Renal pelvis (tissue), 4 donors: ENCODE measurements around the gene KRI1. TPM values are rescaled to one million over a fixed set of nuclear protein-coding genes. Genes with fewer than 3 reads are reported as not detected.
"Not testable (repeated sequence)": the region's sequence is repeated elsewhere in the genome, so short reads cannot be mapped to it uniquely, and the experiment has no call there.

Source experiments
- DNase-seq: peaks from one replicate; pipeline ENCODE4 v3.0.0-alpha.2; 2013
- polyA plus RNA-seq, 3 donors: library from polyadenylated mRNA; unstranded; fragments of 120-200 nt; gene quantifications; one replicate each; pipeline ENCODE4 v1.2.1, GENCODE V29; 2013; ENCODE audit not compliant: insufficient read length in 3 of 3

KRI1 gene
- polyA plus RNA-seq, 3 donors: 31.4 to 39.5 (median 38.4) TPM

GRCh38 chr19:10580979-10581631 is 15.3 kb upstream of the KRI1 start:
- DNase-seq: peak; percentile 91

GRCh38 chr19:10577951-10578350 is 12.1 kb upstream of the KRI1 start:
- no peak for DNase-seq

DNA sequence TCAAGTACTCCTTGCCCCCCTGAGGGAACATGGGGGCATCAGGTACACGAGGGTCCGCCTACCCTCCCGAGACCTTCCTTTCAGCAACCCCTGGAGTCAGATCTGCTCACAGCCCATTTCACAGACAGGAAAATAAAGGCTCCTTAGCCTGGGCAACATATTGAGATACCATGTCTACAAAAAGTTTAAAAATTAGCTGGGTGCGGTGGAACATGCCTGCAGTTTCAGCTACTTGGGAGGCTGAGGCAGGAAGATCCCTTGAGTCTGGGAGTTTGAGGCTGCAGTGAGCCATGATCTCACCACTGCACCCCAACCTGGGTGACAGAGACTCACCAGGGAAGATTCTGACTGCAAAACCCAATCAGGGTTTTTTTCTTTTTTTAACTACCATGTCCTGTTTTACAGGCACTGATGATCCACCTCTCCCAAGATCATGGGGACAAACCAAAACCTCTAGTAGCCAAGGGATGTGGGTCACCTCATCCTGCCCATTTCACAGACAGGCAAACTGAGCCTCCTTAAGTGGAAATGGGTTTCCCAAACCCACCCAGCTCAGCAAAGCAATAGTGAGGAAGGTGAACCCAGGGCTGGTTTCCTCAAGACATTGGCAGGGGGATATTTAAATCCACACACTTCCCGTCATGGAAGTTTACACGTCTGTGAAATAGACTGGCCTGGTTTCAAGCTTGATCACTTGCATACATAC is 9.4 kb upstream of the KRI1 start:
- DNase-seq: no peak

DNA sequence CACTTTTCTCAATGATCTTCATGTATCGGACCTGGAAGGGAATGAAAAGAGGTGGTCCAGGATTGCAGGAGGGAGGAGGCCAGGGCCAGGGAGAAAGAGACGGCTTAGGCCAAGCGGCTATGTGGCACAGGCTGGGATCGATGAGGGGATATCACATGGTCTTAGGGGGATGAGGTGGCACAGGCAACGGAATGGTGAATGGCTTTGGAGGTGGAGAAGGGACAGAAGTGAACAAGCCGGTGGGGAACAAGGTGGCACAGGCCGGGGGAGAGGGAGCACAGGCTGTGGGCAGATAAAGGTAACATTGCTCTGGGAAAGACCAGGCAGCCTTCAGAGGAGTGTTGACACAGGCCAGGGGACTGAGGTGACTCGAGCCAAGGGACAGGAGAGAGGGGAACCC is 8.7 kb upstream of the KRI1 start:
- DNase-seq: no peak

GRCh38 chr19:10573793-10574192 is 8.0 kb upstream of the KRI1 start:
- not testable (repeated sequence) for DNase-seq

DNA sequence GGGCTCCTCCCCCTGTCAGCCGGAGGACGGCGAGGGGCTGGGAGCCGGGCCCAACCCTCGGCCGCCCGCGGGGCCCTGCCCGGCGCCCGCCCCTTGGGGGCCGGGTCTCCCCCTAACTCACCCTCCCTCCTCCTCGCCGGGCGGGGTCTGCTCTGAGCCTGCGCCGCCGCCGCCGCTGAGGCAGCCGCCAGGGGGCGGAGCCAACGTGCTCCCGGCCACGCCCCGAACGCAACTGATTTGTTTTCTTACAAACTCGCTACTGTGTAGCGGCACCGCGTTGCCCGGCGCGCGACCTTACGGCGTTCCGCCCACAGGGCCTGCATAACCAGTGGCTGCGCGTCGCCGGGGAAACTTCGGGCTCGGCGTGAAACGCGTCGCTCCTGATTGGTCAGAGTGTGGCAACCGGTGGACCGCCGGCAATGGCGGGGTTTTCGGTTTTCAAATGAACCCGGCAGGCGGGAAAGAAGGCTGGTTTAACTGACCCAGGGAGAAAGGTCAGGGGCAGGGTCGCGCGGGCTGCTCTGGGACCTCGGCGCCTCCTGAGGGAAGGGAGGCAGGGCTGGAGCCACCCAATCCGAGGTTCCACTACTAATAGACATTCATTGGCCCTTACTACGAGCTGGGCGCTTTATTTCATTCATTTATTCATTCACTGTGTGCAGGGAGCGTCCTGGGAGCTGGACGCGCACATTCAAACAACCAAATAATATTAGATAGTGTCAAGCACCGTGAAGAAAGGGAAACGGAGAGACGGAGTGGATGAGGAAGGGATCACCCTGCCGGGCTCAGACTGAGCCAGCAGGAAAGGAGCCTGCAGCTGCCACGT is 3.2 kb upstream of the KRI1 start, which contains the start of gene CDKN2D:
TSS of gene CDKN2D (minus strand) at position 154 of the 826 bp plus-strand sequence. CDS start 326 bp downstream, outside the sequence.
- DNase-seq: peak; percentile 99

- no peak for DNase-seq
Measured at GRCh38 chr19:10568062-10568825, 2.4 kb upstream of the KRI1 start.

GRCh38 chr19:10567656-10568055 is 1.8 kb upstream of the KRI1 start:
- no peak for DNase-seq

DNA sequence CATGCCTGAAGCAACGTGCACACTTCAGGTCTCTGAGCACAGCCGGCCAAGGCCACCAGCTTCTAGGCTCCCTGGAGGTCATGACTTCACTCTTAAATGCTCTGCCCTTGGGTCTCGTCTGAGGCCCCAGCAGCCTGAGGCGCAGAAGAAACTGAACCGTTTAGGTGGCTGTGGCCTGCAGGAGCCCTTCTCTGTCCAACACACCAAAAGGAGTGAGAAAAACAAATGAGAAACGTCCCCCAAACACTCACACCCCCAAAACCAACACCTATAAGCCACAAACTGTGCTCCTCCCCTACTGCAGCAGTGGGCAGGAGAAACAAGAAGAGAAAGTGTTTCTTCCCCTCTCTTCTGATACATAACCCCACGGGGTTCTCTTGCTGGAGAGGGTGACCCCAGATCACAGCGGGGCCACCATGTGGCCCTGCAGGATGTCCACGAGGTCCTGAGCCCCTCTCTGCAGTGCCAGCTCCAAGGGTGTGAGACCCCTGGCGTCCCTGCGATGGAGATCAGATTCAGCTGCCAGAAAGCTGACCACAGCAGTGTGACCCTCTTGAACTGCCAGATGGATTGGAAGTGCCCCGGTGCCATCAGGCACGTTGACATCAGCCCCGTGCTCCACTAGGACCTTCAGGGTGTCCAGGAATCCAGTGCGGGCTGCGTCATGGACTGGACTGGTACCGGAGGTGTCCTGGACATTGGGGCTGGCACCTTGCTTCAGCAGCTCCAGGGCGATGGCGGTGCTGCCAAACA is 1.0 kb upstream of the KRI1 start:
- no peak for DNase-seq

DNA sequence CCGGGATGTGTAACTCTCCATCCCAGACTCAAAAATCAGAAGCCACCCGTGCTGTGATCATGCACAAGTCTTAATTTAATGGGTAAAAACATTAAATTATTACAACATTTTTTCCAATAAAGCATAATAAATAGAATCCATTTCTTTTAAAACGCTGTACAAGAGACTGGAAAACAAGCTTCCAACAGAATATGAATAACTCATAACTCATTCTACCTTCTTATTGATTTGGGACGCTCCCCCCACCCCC is 523 bp upstream of the KRI1 start:
- DNase-seq: no peak

GRCh38 chr19:10565028-10565566 is 713 bp downstream of the KRI1 start:
- no peak for DNase-seq

DNA sequence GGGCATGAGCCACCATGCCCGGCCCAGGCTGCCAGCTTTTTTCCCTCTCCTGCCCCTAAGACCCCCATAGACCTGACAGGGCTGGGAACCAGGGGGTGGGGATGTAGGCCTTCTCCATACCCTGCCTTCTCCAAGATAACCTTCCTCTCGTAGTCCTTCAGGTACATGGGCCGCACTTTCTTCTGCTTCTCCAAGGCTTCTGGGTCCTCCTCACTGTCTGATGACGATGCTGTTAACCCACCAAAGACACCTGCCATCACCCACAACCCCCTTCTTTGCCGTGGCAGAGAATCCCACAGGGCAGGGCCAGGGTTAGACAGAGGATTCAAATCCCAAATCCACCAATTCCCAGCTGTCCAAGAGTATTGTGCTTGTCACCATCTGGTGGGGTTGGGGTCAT is 3.2 kb downstream of the KRI1 start:
- no peak for DNase-seq

- DNase-seq: no peak
Measured at GRCh38 chr19:10560154-10560553, 5.7 kb downstream of the KRI1 start.

- no peak for DNase-seq
Measured at GRCh38 chr19:10557603-10558197, 8.1 kb downstream of the KRI1 start.

GRCh38 chr19:10555610-10555973 is 10.2 kb downstream of the KRI1 start:
- no peak for DNase-seq

- DNase-seq: no peak
Measured at GRCh38 chr19:10554760-10555609, 10.8 kb downstream of the KRI1 start.

DNA sequence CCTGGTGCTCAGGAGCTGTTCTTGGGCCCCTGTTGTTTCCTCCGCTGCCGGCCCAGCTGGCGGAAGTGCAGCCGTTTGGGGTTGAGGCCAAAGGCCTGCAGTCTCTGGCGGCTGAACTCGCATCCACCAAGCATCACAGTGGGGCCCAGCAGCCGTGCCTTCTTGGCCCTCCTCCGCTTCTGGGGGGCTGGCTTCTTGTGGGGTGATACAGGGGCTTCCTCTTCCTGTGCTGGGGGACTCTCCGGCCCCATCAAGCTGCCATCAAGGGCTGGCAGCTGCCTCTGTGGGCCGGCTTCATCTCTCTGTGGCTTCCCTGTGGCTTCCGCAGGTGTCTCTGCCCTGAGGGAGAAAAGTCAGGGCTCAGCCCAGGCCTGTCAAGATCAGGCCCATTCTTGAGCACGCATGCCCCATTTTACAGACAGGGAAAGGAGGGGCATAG is 11.8 kb downstream of the KRI1 start:
- no peak for DNase-seq

DNA sequence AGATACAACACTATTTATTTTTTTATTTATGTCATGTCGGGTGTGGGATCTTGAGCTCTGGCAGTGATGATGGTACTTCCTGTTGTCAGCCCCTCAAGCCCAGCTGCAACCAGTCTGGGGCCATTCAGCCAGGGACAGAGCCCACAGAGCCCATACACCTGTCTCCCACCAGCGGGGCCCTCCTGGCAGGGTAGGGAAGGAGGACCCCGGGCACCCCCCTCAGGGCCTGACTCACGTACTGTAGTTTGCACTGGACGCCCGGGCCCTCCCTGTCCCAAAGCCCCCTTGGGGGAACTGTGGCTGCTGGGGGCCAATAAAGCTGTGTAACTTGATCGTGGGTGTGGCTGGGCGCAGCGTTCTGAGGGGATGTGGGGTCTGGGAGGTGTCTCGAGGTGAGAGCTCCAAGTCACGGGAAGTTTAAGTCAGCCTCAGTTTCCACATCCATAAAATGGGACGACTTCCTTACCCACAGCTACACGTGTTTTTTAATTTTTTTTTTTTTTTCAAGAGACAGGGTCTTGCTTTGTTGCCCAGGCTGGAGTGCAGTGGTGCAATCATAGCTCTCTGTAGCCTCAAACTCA is 12.6 kb downstream of the KRI1 start:
- no peak for DNase-seq

GRCh38 chr19:10552510-10553053 is 13.2 kb downstream of the KRI1 start:
- no peak for DNase-seq
